ENCODE results near the gene BRI3BP.

DNA sequence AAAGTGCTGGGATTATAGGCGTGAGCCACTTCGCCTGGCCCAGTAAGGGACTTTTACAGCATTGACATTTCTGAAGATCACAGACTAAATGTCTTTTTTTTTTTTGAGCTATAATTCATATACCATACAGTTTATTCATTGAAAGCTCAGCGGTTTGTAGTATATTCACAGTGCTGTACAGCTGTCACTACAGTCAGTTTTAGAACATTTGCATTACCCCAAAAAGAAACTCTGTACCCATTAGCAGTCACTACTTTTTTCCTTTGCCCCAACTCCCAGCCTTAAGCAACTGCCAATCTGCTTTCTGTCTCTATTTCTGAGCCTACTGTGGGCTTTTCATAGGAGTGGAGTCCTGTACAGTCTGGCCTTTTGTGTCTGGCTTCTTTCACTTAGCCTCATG is 8.2 kb downstream of the BRI3BP start:
- TF ChIP-seq, protein P1, sequence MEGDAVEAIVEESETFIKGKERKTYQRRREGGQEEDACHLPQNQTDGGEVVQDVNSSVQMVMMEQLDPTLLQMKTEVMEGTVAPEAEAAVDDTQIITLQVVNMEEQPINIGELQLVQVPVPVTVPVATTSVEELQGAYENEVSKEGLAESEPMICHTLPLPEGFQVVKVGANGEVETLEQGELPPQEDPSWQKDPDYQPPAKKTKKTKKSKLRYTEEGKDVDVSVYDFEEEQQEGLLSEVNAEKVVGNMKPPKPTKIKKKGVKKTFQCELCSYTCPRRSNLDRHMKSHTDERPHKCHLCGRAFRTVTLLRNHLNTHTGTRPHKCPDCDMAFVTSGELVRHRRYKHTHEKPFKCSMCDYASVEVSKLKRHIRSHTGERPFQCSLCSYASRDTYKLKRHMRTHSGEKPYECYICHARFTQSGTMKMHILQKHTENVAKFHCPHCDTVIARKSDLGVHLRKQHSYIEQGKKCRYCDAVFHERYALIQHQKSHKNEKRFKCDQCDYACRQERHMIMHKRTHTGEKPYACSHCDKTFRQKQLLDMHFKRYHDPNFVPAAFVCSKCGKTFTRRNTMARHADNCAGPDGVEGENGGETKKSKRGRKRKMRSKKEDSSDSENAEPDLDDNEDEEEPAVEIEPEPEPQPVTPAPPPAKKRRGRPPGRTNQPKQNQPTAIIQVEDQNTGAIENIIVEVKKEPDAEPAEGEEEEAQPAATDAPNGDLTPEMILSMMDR (IDR thresholded peaks at IDR 0.05), result no peak
- no peak for TF ChIP-seq POLR2AphosphoS5 (IDR thresholded peaks at IDR 0.05)

Measured in prostate gland (tissue), 2 donors.